Chondrocyte (in vitro differentiated cells): ENCODE data around the gene EGR1. TPM values are rescaled to one million over a fixed set of nuclear protein-coding genes. Genes with fewer than 3 reads are reported as not detected.
A peak's percentile ranks its signal among the peaks of the same experiment; 100 is the strongest.

Experiments
- DNase-seq: peaks from one replicate; pipeline ENCODE4 v3.0.0; 2021; ENCODE audit warnings: mixed read lengths, low spot score
- H3K27ac Mint-ChIP-seq: one replicate; pipeline ENCODE4 v1.8.0; 2021; ENCODE audit warnings: mild to moderate bottlenecking, moderate library complexity, mixed read lengths; ENCODE audit not compliant: unreplicated experiment
- H3K27me3 Mint-ChIP-seq: 2 replicates; pipeline ENCODE4 v1.8.0; 2021; ENCODE audit warnings: low read depth, mixed read lengths
- H3K36me3 Mint-ChIP-seq: 2 replicates; pipeline ENCODE4 v1.8.0; 2021; ENCODE audit warnings: low read depth, mixed read lengths
- H3K4me1 Mint-ChIP-seq: 2 replicates; pipeline ENCODE4 v1.8.0; 2021; ENCODE audit warnings: low read depth, mild to moderate bottlenecking, mixed read lengths
- H3K4me3 Mint-ChIP-seq: one replicate; pipeline ENCODE4 v1.8.0; 2021; ENCODE audit warnings: mild to moderate bottlenecking, moderate library complexity, mixed read lengths; ENCODE audit not compliant: unreplicated experiment
- H3K9me3 Mint-ChIP-seq: 2 replicates; pipeline ENCODE4 v1.8.0; 2021; ENCODE audit warnings: low read depth, mixed read lengths
- CTCF ChIP-seq: fragments of 200-600 bp; sonication (generic); IDR thresholded peaks from 2 replicates; pipeline ENCODE4 v1.5.0; 2021; ENCODE audit warnings: antibody characterized with exemption, mild to moderate bottlenecking, moderate library complexity
- long read RNA-seq: library from polyadenylated mRNA; stranded (forward); transcript quantifications from one replicate; pipeline ENCODE4 v2.0.0, GENCODE V29; 2021
- total RNA-seq: library from RNA; stranded (reverse); gene quantifications from 3 replicates; pipeline ENCODE4 v1.2.1, GENCODE V29; 2021

The EGR1 gene
- 47.6 to 103 TPM (median 82.5 TPM) in 3 replicates for total RNA-seq
- long read RNA-seq, transcript EGR1-201 (2 exons, 3,138 nt) = major isoform, 193 of 249 reads
- long read RNA-seq, partial matches to known transcripts = 55 of 249 reads
- long read RNA-seq, other reads (novel, unspliced or antisense) = 1 of 249 reads

- Mint-ChIP-seq H3K27ac (peak within 1 kb of the TSS; percentile 96), H3K4me3 (peak within 1 kb of the TSS; percentile 79), H3K36me3 (peaks cover 19% of the 10 kb centered on the region), H3K9me3 (no peaks in the 10 kb centered on the region), H3K4me1 (peaks cover 37% of the 10 kb centered on the region), H3K27me3 (no peaks in the 10 kb centered on the region)
- no peak for TF ChIP-seq CTCF
- DNase-seq = peak; percentile 96
These were observed at the start of gene EGR1 for GRCh38 chr5:138465261-138466124. TSS of gene EGR1 (plus strand) at chr5:138465479. CDS start at chr5:138465762, 283 bp downstream.

- Mint-ChIP-seq H3K36me3 (peaks cover 37% of the 10 kb centered on the region), H3K9me3 (no peaks in the 10 kb centered on the region), H3K27ac (no peak overlapping the region), H3K27me3 (no peaks in the 10 kb centered on the region), H3K4me3 (no peak overlapping the region), H3K4me1 (no peaks in the 10 kb centered on the region)
- TF ChIP-seq CTCF = no peak
- DNase-seq = no peak
These were observed 46.8 kb upstream of the EGR1 start for GRCh38 chr5:138418444-138418843.

- Mint-ChIP-seq H3K36me3 (peaks cover 44% of the 10 kb centered on the region), H3K4me1 (no peaks in the 10 kb centered on the region), H3K4me3 (no peak overlapping the region), H3K27ac (no peak overlapping the region), H3K9me3 (no peaks in the 10 kb centered on the region), H3K27me3 (no peaks in the 10 kb centered on the region)
- no peak for TF ChIP-seq CTCF
- no peak for DNase-seq
These were observed 40.2 kb upstream of the EGR1 start for GRCh38 chr5:138425079-138425478.

GRCh38 chr5:138435943-138436342 lies 29.3 kb upstream of the EGR1 start:
- Mint-ChIP-seq H3K36me3 (peaks cover 12% of the 10 kb centered on the region), H3K4me3 (no peak overlapping the region), H3K27ac (no peak overlapping the region), H3K4me1 (peaks cover 25% of the 10 kb centered on the region), H3K9me3 (no peaks in the 10 kb centered on the region), H3K27me3 (no peaks in the 10 kb centered on the region)
- DNase-seq = no peak
- TF ChIP-seq CTCF = no peak

- no peaks in the 10 kb centered on the region for H3K9me3 Mint-ChIP-seq
- TF ChIP-seq CTCF = no peak
- peak overlapping the region; percentile 82 for H3K4me3 Mint-ChIP-seq
- H3K27me3 Mint-ChIP-seq = no peaks in the 10 kb centered on the region
- H3K36me3 Mint-ChIP-seq = peaks cover 9% of the 10 kb centered on the region
- peak overlapping the region; percentile 74 for H3K27ac Mint-ChIP-seq
- DNase-seq = no peak
- peaks cover 25% of the 10 kb centered on the region for H3K4me1 Mint-ChIP-seq
These were observed 27.1 kb upstream of the EGR1 start for GRCh38 chr5:138438003-138438723.
